HG03558 (cell line): Measurements from ENCODE around the gene ZFP91.

ENCODE experiments used
- ATAC-seq: cut with Tn5 transposase; IDR thresholded peaks from one replicate; pipeline ENCODE4 v1.9.1; 2021; ENCODE audit warnings: moderate number of reproducible peaks; ENCODE audit not compliant: unreplicated experiment; ENCODE audit errors: extremely low read depth

The ZFP91 gene

DNA sequence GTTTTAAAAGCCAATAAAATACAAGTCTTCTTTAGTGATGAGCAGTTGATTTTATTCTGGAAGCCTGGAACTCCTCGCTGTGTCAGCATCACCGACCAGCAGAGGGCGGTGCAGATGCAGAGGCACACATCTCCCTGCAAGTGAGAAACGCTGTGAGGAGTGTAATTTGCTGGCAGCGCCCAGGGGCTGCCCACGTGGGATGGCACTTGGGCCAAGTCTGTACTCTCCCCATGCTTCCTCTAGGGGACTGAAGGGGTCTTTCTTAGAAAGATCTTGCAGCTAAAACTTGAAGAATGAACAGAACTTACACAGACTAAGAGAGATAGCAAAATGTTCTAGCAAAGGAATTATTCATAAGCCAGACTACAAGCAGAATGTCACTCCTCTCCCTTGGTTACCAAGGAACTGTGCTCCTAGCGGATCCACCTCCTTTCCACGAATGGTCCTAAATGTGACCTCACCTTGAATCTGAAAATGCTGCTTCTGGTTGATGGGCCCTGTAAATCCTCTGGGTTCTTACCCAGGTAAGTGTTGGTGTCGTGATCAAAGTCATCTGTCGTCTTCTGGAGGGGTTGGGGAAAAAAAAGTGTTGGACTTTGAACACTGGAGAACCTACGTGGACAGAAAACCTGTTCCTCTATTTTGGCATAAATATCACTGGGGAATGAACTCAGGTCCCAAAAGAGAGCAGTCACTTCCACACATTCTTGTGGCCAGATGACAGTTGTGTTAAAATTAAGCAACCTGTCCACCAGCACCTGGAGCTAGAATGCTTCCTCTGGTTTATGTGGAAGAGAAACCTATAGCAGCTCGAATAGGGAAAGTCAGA is 75.4 kb downstream of the ZFP91 start:
- peak; percentile 70 for ATAC-seq

- ATAC-seq, result no peak
Observed at GRCh38 chr11:58654908-58655296, 76.0 kb downstream of the ZFP91 start.

GRCh38 chr11:58656348-58656747 is 77.5 kb downstream of the ZFP91 start:
- no peak for ATAC-seq

DNA sequence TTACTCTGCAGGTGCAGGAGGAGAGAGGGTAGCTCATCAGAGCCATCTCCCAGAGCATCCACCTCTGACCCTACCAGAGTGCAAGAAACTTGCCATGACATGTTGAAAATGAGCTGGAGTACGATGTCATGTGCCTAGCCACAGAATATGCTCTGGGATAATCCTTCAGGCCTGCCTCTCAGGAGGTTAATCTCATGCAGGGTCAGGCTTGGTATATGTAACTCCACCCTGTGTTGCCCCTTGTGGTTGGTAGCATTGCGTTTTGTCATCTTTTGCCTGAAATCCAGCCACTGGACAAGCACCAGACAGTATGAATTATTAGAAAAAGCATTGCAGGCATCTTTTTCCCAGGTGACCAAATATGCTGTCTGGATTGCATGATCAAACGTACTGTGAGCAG is 79.8 kb downstream of the ZFP91 start:
- no peak for ATAC-seq

DNA sequence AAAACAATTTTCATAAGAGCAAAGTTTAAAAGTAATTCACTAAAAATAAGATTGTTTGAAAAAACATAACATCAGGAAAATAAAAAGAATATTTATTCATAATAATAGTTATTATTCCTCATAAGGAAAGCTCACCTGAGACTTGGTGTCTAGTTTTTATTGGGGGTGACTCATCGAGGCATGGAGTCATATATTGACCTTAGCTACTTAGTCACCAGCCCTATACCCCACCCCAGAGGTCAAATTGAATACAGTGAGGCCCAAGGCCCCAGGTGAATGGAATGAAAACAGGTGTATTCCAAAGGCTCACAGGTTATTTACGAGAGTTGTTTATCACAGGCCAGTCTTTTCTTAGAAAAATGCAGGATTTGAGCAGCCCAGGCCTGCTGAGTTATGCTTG is 80.5 kb downstream of the ZFP91 start:
- no peak for ATAC-seq

- ATAC-seq, result no peak
Observed at GRCh38 chr11:58659910-58660570, 81.2 kb downstream of the ZFP91 start.
